ENCODE data around the gene BRD9. TPM values are rescaled to one million over a fixed set of nuclear protein-coding genes. Genes with fewer than 3 reads are reported as not detected.
"Not testable (repeated sequence)": the region's sequence is repeated elsewhere in the genome, so short reads cannot be mapped to it uniquely, and the experiment has no call there.

Gene BRD9
- total RNA-seq, 2 donors from 2014 or later, result 18.9 to 47.1 TPM

GRCh38 chr5:849651-850301, 42.8 kb downstream of the BRD9 start:
- intact Hi-C loops (cut with DNase I), result no loop called here
- no peak for DNase-seq
- WGBS, 2 donors, result 77 to 85% methylated on average over 4 to 20 of the region's 20 CpGs
- Histone ChIP-seq H3K4me3 (no peak overlapping the region), H3K27me3 (no peaks in the 10 kb centered on the region), H3K27ac (no peak overlapping the region), H3K36me3 (replicated peaks in 1 of 2; ENCODE audit: insufficient read depth in 1 of 2, low read depth in 2 of 2) (no peaks in the 10 kb centered on the region), H3K9me3 (no peaks in the 10 kb centered on the region), H3K4me1 (no peaks in the 10 kb centered on the region)
- ATAC-seq, result peak; percentile 33
- TF ChIP-seq POLR2A (IDR thresholded peaks at IDR 0.05) (no peak), CTCF (IDR thresholded peaks at IDR 0.05) (no peak)

- ATAC-seq, result no peak
- Histone ChIP-seq H3K27me3 (no peaks in the 10 kb centered on the region), H3K4me3 (no peak overlapping the region), H3K9me3 (no peaks in the 10 kb centered on the region), H3K27ac (no peak overlapping the region), H3K4me1 (no peaks in the 10 kb centered on the region), H3K36me3 (replicated peaks in 1 of 2; ENCODE audit: insufficient read depth in 1 of 2, low read depth in 2 of 2) (no peaks in the 10 kb centered on the region)
- TF ChIP-seq CTCF (IDR thresholded peaks at IDR 0.05), result no peak
- no peak for TF ChIP-seq POLR2A (IDR thresholded peaks at IDR 0.05)
- WGBS, 2 donors, result 88 to 92% methylated on average over 4 to 13 of the region's 14 CpGs
- DNase-seq, result no peak
- intact Hi-C loops (cut with DNase I), result no loop called here
These were observed 43.9 kb downstream of the BRD9 start for GRCh38 chr5:848671-849111.

GRCh38 chr5:847736-848135, 44.9 kb downstream of the BRD9 start:
- ATAC-seq; H3K27ac ChIP-seq; H3K4me3 ChIP-seq; H3K27me3 ChIP-seq; intact Hi-C loops (cut with DNase I); DNase-seq; H3K36me3 ChIP-seq (replicated peaks in 1 of 2; ENCODE audit: insufficient read depth in 1 of 2, low read depth in 2 of 2); H3K9me3 ChIP-seq; H3K4me1 ChIP-seq: not testable (repeated sequence)
- WGBS, 2 donors, result 93% methylated on average over 3 of the region's 7 CpGs; no CpG with 5 or more reads in 1 of the 2 donors

- 84 to 98% methylated on average over 6 of the region's 18 CpGs for WGBS, 2 donors
- DNase-seq, ATAC-seq: not testable (repeated sequence)
These were observed 45.4 kb downstream of the BRD9 start for GRCh38 chr5:847212-847611.

GRCh38 chr5:846602-847091, 46.0 kb downstream of the BRD9 start:
- H3K36me3 ChIP-seq (replicated peaks in 1 of 2; ENCODE audit: insufficient read depth in 1 of 2, low read depth in 2 of 2); H3K27ac ChIP-seq; ATAC-seq; H3K27me3 ChIP-seq; intact Hi-C loops (cut with DNase I); H3K4me1 ChIP-seq; DNase-seq; H3K4me3 ChIP-seq; H3K9me3 ChIP-seq: not testable (repeated sequence)
- WGBS, 2 donors, result 81 to 82% methylated on average over 18 of the region's 18 CpGs

More at GRCh38 chr5:847212-847611, 45.4 kb downstream of the BRD9 start:
- intact Hi-C loops (cut with DNase I); H3K9me3 ChIP-seq; H3K4me3 ChIP-seq; H3K27me3 ChIP-seq; H3K27ac ChIP-seq; H3K4me1 ChIP-seq; H3K36me3 ChIP-seq (replicated peaks in 1 of 2; ENCODE audit: insufficient read depth in 1 of 2, low read depth in 2 of 2): not testable (repeated sequence)

- H3K36me3 ChIP-seq (replicated peaks in 1 of 2; ENCODE audit: insufficient read depth in 1 of 2, low read depth in 2 of 2); H3K27ac ChIP-seq; H3K4me3 ChIP-seq; H3K9me3 ChIP-seq; H3K27me3 ChIP-seq; H3K4me1 ChIP-seq; ATAC-seq; intact Hi-C loops (cut with DNase I); DNase-seq: not testable (repeated sequence)
- WGBS, 2 donors, result 75 to 78% methylated on average over 4 to 12 of the region's 35 CpGs
These were observed 46.7 kb downstream of the BRD9 start for GRCh38 chr5:845676-846601.

GRCh38 chr5:845031-845675, 47.4 kb downstream of the BRD9 start:
- H3K9me3 ChIP-seq; H3K36me3 ChIP-seq (replicated peaks in 1 of 2; ENCODE audit: insufficient read depth in 1 of 2, low read depth in 2 of 2); H3K4me1 ChIP-seq; H3K4me3 ChIP-seq; ATAC-seq; H3K27ac ChIP-seq; H3K27me3 ChIP-seq; intact Hi-C loops (cut with DNase I): not testable (repeated sequence)
- peak in 2 of 4 donors; percentile 7 for DNase-seq
- WGBS, 2 donors, result 86 to 93% methylated on average over 13 of the region's 21 CpGs

GRCh38 chr5:844426-844825, 48.2 kb downstream of the BRD9 start:
- not testable (repeated sequence) for H3K4me1 ChIP-seq; ATAC-seq; H3K27me3 ChIP-seq; H3K27ac ChIP-seq; H3K4me3 ChIP-seq; H3K36me3 ChIP-seq (replicated peaks in 1 of 2; ENCODE audit: insufficient read depth in 1 of 2, low read depth in 2 of 2); H3K9me3 ChIP-seq
- DNase-seq, result peak in 3 of 4 donors; percentile 7 to 12 (median 10)
- 85 to 89% methylated on average over 12 to 16 of the region's 16 CpGs for WGBS, 2 donors
- intact Hi-C loops (cut with DNase I), result loop anchor here (5.0 kb wide), 1 partner anchor 87 kb away; no protein-coding TSS in a partner anchor

GRCh38 chr5:843926-844325, 48.7 kb downstream of the BRD9 start:
- H3K27me3 ChIP-seq; H3K27ac ChIP-seq; H3K4me3 ChIP-seq; H3K4me1 ChIP-seq; ATAC-seq; H3K9me3 ChIP-seq; H3K36me3 ChIP-seq (replicated peaks in 1 of 2; ENCODE audit: insufficient read depth in 1 of 2, low read depth in 2 of 2): not testable (repeated sequence)
- DNase-seq, result peak in 2 of 4 donors; percentile 8 to 16
- intact Hi-C loops (cut with DNase I), result loop anchor here (5.0 kb wide), 1 partner anchor 87 kb away; no protein-coding TSS in a partner anchor
- WGBS, 2 donors, result 71 to 87% methylated on average over 15 to 16 of the region's 22 CpGs

Measured in body of pancreas (tissue), 4 donors.